Forelimb muscle (tissue), 1 donor: Measurements from ENCODE around the gene VAV3. TPM values are rescaled to one million over a fixed set of nuclear protein-coding genes. Genes with fewer than 3 reads are reported as not detected.

Source experiments
- DNase-seq: peaks from one replicate; pipeline ENCODE4 v3.0.0-alpha.2; 2013; ENCODE audit warnings: low read depth
- polyA plus RNA-seq: library from polyadenylated mRNA; unstranded; fragments of 120-200 nt; gene quantifications from one replicate; pipeline ENCODE4 v1.2.1, GENCODE V29; 2013; ENCODE audit not compliant: insufficient read length

Gene VAV3
- polyA plus RNA-seq, 1 donor = 3.3 TPM

DNA sequence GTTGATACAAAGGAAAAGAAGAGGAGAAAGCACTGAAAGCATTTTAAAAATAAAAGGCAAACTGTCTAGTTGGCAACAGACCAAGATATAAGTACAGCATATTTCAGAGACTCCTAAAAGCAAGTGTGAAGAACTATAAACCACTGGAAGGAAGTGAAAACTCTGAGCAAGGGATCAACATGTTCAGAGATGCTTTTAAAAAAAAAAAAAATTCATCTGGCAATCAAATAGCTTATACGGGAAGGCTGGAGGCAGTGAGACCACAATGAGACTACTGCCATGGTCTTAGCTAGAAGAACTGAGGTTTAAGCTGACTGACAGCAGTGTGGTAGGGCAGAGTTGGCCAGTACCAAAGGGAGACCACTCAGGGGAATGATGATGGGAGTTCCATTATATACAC lies 124.3 kb downstream of the VAV3 start:
- DNase-seq = no peak

DNA sequence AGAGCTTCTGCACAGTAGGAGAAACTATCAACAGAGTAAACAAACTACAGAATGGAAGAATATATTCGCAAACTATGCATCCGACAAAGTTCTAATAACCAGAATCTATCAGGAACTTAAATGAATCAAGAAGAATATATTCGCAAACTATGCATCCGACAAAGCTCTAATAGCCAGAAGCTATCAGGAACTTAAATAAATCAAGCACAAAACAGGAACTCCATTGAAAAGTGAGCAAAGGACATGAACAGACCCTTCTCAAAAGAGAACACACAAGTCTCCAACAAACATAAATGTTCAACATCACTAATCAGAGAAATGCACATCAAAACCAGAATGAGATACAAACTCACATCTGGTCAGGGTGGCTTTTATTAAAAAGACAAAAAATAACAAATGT lies 126.9 kb downstream of the VAV3 start:
- no peak for DNase-seq

DNA sequence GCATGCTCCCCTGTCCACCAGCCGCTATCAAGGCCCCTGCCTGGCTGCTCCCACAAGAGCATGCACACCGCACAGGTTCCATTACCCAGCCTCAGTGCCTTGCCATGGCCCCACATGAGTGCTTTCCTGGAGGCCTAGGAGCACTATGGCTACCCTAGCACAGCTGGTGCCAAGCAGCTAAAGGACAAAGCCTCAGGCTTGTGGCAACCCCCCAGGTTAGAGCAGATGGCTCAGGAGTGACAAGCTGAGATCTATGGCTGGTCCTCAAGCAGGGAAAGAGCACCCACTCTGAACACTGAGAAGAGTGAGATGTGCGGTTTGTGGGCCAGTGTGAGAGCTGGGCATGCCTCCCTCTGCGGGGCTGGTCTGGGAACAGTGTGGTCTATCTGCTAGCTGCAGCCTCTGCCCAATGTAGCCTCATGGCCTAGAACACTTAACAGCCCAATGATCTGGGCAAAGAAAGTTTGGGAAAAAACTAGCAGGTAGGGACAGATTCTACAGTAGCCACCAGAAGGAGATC lies 129.8 kb downstream of the VAV3 start:
- no peak for DNase-seq

DNA sequence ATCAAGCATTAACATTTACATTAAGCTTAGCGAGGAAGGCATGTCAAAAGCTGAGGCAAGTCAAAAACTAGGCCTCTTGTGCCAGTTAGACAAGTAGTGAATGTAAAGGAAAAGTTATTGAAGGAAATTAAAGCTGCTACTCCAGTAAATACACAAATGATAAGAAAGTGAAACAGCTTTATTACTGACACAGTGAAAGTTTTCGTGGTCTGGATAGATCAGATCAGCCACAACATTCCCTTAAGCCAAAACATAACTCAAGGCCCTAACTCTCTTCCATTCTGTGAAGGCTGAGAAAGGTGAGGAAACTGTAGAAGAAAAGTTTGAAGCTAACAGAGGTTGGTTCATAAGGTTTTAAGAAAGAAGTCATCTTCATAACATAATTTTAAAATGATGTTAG lies 131.9 kb downstream of the VAV3 start:
- DNase-seq = no peak

DNA sequence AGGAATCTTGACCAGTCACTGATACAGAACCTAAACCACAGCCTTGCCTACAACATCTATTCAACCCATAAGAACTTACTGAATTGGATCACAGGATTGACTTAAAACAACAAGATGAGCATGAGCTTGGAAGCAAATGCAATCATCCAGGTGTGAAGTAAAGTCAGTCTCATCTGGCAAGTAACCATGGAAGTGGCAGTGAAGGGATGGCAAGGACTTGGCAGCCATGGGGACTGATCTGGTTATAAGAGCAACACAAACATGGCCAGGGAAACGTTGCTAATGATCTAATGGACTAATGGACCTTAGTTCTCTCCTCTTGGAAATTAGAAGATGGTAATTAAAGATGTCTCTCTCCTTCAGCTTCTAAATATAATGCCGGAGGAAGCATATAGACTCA lies 133.1 kb downstream of the VAV3 start:
- no peak for DNase-seq

DNA sequence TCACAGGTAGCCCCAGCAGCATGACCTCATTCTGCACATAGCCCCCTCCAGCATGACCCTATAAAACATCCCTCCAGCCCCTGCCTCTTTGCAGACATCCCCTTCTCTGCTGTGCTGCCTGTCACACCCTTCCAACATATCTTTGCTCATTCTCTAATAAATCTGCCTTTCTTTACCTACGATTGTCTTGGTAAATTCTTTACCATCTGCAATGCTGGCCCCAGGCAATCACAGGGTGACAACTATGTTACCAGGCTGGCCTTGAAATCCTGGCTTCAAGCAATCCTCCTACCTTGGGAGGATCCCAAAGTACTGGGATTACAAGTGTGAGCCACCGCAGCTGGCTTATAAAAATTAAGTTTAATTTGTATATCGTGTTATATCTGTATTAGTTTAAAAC lies 134.5 kb downstream of the VAV3 start:
- DNase-seq = no peak

DNA sequence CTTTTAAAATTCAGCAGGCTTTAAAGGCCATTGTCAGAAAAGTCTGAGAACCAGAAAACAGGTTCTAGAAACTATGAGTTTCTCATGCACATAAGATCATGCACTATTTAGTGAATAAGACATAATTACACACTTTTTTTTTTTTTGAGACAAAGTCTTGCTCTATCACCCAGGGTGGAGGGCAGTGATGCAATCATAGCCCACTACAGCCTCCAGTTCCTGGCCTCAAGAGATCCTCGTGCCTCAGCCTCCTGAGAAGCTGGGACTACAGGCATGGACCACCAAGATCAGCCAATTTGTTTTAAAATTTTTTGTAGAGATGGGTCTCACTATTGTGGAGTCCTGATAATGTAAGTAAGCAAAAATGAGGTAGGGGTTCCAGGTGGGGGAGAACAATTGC lies 134.9 kb downstream of the VAV3 start:
- DNase-seq = no peak

DNA sequence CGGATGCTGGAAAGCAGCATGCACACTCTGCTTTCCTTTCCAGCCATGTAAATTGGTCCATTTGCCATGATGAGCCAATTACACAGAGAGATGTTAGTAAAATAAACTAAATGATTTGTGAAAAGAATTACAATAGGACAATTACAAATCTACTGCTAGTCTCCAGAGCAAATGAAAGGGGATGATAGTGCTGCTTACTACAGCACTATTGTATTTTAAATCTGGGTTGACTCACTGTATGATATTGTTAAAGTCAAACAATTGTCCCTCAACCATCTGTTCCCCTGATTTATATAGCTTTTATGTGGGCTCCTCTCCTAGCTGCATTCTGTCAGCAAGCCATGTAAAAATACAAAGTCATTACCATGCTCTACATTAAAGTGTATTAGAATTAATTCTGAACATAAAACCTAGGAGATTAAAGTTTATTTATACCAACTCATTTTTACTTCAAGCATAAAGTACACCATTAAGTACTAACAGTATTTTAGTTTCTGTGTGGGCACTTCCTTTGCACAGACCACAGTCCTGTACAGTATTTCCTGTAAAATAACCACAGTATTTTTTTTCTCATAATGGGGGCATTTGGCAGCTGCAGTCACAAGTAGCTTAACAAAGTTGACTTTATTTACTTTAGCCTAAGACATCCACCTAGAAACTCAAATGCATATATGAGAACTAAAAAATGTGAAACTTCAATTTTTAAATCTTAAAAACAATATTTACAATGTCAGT lies 135.8 kb downstream of the VAV3 start:
- no peak for DNase-seq

DNA sequence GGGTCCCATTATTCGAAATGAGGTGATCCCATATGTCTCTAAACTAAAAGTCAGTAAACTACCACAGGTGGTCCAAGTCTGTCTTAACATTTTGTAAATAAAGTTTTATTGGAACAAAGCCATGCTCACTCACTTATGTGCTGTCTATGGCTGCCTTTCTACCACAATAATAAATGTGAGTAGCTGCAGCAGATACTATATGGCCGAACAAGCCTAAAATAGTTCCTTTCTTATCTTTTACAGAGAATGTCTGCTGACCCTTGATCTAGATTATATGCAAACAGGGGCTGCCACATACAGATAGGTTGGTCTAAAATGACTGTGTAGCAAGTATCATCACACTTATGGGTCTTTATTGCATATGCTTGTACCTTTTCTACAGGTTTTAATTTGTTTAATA lies 140.0 kb downstream of the VAV3 start:
- no peak for DNase-seq

DNA sequence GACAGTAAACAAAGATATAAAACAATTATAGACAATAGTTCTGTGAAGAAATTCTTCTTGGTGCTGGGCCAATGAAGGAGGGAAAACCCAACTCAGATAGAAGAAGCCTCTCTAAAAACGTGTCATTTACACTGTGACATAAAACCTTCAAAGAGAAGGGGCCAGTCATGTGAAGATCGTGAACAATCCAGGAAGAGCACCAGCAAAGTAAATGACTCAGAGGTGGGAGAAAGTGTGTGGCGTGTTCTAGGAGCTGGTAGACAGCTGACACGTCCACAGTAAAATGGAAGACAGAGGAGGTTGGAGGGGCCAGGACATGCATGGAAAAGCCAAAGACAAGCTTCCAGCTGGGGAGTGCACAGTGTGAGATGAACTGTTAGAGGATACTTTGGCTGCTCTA lies 143.6 kb downstream of the VAV3 start:
- DNase-seq = no peak

DNA sequence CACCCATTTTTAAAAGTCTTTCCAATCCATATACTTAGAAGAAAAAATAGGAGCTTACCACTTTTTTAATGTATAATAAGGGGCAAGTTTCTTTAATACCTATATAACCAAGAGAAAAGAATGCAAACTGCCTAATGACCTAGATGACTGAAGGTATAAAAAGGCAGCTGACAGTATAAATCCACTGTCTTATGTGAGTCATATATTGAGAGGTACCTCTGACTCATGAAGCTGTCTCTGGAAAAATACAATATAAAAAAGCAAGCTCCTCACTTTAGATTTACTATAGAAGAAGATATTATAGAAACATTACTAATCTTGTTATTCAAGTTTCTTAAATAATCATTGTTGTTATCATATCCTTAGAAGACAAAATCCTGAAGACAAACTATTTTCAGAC lies 144.2 kb downstream of the VAV3 start:
- no peak for DNase-seq

DNA sequence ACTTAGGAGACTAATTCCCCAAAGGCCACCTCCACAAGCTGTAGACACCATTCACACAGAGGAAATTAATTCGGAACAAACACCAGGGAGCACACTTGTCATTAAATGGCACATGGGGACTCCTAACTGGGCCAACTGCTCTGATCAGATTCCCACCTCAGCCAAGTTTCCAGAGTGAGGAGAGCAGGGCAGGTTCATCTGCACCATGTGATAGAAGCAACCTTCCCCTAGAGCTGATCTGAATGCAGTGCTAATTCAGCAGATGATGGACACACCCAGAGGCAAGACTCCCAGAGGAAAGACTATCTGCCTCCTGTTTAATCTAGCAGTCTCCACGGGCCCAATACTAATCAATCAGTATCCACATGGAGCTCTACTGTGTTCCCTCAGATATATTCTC lies 147.0 kb downstream of the VAV3 start:
- no peak for DNase-seq

DNA sequence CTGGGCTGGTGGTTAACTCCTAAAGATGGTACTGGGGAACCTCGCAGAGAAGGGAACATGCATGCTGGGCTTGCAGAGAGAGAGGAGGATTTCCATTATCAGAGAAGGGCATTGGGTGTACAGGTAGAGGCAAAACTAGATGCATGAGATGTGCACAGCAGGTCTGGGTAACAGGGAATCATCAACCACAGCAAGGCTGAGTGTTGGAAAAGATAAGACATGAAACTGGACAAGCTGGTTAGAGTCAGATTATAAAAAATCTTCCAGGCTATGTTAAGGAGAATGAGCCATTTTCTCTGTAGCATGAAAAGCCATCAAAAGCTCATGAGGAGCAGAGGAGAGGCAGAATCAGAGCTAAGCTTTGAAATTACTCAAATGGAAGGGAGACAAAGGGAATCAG lies 147.8 kb downstream of the VAV3 start:
- DNase-seq = no peak

DNA sequence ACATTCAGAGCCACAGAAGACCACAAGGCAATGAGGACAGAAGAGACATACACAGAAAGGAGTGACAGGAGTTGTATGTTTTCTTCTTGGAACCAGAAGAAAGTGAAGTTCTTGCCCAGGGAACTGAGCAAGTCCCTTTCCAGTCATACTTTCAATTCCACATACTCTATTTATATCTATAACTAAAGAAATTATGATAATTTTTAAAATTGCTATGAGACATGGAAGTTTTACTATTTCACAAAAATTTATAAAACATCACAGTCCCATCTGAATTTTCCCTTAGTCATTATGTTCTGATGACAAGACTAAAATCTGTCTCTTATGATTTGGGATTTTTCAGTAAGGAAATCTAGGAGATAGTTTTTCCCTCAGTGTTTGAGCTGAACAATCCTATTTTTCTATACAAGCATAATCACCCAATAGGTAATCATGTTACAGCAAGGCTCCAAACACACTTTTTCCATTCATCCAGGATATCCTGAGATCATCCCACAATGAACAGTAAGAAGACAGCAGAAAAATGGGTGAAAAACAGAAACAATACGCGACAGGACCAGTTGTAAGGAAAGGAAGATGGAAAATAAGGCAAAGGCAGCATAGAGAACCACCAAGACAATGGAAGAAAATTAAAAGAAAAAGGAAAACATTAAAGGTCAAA lies 154.6 kb downstream of the VAV3 start:
- DNase-seq = no peak

DNA sequence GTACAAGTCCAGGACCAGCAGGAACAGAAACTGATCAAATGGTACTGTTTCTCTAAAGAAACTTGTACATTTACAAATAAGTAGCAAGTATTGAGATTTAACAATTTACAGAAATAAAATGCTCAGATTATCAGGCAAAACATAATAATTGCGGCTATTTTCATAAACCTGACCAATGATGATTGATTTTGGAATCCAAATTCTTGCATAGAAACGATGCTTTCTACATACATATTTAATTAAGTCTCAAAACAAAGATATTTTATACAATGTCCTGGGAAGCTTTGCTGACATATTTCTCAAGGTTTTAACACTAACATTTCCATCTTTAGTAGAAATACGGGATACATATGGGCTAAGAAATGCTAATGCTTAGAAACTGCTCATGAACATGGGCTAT lies 157.1 kb downstream of the VAV3 start:
- DNase-seq = no peak

DNA sequence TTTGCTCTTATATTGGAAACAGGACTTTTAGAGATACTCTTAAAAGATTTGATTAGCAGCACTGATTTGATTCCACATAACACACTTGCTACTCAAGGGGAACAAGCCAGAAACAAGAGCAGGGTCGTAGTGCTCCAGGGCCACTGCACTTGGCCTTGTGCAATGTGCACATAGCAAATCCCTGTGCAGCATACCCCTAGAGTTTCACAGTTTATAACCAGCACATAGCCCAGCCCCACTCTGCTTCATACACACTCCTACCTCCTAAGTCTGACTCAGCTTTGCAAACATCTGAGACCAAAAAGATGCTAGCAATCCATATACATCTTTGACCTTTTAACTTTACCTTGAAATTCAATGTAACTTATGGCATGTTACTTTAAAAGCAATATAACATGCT lies 157.6 kb downstream of the VAV3 start:
- no peak for DNase-seq

DNA sequence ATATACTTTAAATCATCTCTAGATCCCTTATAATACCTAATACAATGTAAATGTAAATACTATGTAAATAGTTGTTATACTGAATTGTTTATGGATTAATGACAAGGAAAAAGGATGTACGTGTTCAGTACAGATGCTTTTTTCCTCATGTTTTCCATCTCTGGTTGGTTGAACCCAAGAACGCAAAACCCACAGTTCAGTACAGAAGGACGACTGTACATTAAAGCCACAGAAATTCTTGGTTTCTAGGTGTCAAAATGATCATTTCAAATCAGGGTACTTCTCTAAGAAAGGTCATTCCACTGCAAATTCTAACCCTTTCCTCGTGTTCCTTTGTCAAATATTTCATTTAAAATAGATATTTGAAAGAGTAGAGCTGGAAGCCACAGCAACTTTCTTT lies 158.1 kb downstream of the VAV3 start:
- DNase-seq = no peak

DNA sequence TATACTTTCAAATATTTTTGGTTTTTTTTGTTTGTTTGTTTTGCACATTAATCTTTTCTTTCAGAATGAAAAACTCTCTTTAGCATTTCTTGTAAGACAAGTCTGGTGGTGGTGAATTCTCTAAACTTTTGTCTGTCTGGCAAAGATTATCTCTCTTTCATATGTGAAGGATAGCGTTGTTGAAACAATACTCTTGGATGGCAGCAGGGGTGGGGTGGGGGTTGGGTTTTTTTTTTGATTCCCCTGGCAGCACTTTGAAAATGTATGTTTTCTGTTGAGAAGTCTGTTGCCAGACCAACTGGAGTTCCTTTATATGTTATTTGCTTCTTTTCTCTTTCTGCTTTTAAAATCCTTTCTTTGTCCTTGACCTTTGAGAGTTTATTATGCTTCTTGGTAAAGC lies 160.2 kb downstream of the VAV3 start:
- no peak for DNase-seq

DNA sequence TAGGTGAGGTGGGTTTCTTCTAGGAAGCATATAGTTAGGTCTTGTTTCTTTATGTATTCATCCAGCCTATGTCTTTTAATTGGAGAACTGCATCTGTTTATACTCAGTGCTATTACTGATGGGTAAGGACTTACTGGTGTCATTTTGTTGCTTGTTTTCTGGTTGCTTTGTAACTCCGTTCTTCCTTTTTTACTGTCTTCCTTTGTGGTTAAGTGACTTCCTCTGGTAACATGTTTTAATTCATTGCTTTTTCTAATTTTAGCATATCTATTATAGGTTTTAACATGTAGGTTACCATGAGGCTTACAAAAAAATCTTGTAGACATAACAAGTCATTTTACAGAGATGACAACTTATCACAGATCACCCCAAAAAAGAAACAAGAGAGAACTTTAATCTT lies 160.8 kb downstream of the VAV3 start:
- no peak for DNase-seq

DNA sequence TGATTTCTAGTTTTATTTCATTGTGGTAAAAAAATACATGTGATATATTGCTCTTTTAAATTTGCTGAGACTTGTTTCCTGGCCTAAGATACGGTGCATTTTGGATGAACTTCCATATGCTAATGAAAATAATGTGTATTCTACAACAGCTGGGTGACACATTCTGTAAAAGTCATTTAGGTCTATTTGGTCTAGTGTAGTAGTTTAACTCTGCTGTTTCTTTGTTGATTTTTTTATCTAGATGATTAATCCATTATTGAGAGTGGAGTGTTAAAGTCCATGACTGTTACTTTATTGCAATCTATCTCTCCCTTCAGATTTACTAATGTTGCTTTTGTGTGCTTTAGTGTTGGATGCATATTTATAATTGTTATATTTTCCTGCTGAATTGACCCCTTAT lies 161.4 kb downstream of the VAV3 start:
- no peak for DNase-seq

DNA sequence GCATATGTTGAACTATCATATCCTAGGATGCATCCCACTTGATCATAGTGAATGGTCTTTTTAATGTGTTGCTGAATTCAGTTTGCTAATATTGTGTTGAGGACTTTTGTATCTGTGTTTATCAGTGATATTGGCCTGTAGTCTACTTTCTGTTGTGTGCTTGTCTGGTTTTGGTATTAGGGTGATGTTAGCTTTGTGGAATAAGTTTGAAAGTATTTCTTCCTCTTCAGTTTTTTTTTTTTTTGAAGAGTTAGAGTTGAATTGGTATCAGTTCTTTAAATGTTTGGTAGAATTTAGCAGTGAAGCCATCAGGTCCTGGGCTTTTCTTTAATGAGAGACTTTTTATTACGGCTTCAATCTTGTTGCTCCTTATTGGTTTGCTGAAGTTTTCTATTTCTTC lies 162.3 kb downstream of the VAV3 start:
- DNase-seq = no peak

DNA sequence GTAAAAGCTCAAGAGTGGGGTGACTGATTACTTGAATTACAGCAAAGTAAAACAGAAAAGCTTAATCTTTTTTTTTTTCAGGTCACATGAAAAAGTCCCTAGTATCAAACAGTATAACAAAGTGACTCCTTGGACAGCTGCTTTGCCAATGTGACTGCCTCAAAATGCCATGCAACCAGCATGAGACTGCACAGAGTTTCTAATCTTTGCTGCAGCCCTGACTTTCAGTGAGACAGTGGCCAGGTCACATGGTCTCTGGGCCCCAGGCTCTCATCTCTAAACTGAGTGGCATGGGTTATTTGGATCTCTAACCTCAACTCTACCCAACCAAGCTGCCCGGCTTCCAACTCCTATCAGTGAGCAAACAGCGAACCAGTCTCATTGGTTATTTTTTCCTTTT lies 169.0 kb downstream of the VAV3 start:
- DNase-seq = no peak

DNA sequence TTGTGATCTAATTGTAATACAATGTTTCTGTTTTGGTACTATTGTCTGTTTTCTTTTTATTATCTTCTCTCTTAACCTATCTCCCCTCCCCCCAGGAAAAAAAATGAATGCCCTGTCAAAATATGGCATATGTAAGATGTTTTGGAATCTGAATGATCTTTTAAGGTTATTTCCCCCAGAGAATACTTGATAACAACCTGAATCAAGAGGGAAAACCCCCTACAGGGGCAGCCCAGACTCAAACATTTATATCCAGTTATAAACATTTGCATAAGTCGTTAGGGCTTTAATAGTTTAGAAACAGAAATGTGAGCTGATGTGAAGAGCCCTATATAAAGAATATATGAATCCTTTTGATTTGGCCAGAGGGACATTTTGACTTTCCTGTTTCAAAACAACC lies 169.5 kb downstream of the VAV3 start:
- DNase-seq = no peak

DNA sequence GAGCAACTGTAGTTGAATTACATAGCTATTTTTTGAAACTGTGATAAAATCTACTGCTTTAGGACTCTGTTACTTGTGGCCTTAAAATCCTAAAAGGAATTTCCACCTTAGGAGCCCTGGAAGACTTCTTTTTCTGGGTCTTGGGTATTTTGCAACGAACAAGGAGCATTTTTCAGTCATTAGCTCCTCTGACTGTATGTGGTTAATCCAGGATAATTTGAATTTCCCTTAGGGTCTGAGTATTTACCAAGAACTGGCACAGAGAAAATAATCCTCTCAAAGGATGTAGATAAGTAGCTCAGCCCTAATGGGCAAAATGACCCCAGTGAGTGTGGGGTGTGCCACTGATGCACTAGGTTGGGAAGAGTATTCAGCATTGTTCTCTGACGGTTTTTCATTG lies 170.4 kb downstream of the VAV3 start:
- DNase-seq = no peak
